Endothelial cell of umbilical vein (primary cell): ENCODE data around the gene TECPR2. TPM values are rescaled to one million over a fixed set of nuclear protein-coding genes. Genes with fewer than 3 reads are reported as not detected.

Experiments used
- BruUV-seq: library from RNA; stranded (reverse); fragments of 400-500 nt; replicated peaks from 2 replicates; lab custom pipeline; 2021; lab: Mats Ljungman, UMichigan
- CTCF ChIA-PET: fragments of 300-600, 350-600 bp; sonication (Branson Sonifier 250); formaldehyde crosslinking; loops from one replicate; lab custom pipeline; 2021; ENCODE audit warnings: antibody characterized with exemption, inconsistent platforms; lab: Charles Lee
- POLR2A ChIA-PET: fragments of 300-600, 350-600 bp; sonication (Branson Sonifier 250); formaldehyde crosslinking; loops from one replicate; lab custom pipeline; 2021; ENCODE audit warnings: antibody characterized with exemption, inconsistent platforms; lab: Charles Lee
- DNase-seq: peaks from one replicate; pipeline ENCODE4 v3.0.0-alpha.2; 2011; ENCODE audit warnings: low read depth, low spot score
- FAIRE-seq: peaks from 2 replicates; lab custom pipeline; 2011; peaks lifted over from hg19 to GRCh38; lab: Jason Lieb, UNC
- H2AFZ ChIP-seq: 2 replicates; pipeline ENCODE4 v1.6.0; 2012; ENCODE audit warnings: low read depth, low read length, control low read depth, inconsistent platforms
- H3K27ac ChIP-seq: 2 replicates; pipeline ENCODE4 v1.5.1; 2011; ENCODE audit warnings: low read depth, mild to moderate bottlenecking, control low read depth, low read length, moderate library complexity; ENCODE audit not compliant: insufficient read depth
- H3K27me3 ChIP-seq, 2 experiments: 2 replicates each; pipeline versions ENCODE4 v1.6.0 to v1.6.1; 2011; ENCODE audit warnings: low read length in 2 of 2, mixed read lengths in 1 of 2; ENCODE audit not compliant: control insufficient read depth in 2 of 2, insufficient read depth in 2 of 2
- H3K36me3 ChIP-seq, 2 experiments: 2 replicates in 1 of 2; 3 replicates in 1 of 2; pipeline ENCODE4 v1.5.1; 2011; ENCODE audit warnings: low read length in 2 of 2, mild to moderate bottlenecking in 1 of 2, moderate library complexity in 1 of 2; ENCODE audit not compliant: control insufficient read depth in 2 of 2, insufficient read depth in 2 of 2; ENCODE audit errors: extremely low read depth in 1 of 2
- H3K4me1 ChIP-seq: 3 replicates; pipeline ENCODE4 v1.5.1; 2011; ENCODE audit warnings: mild to moderate bottlenecking, low read length; ENCODE audit not compliant: control insufficient read depth, insufficient read depth; ENCODE audit errors: extremely low read depth
- H3K4me2 ChIP-seq: 2 replicates; pipeline ENCODE4 v1.6.1; 2011; ENCODE audit warnings: low read length, control low read depth, mixed read lengths; ENCODE audit not compliant: insufficient read depth
- H3K4me3 ChIP-seq, 3 experiments: fragments of 200-600 bp in 1 of 3; sonication (generic), shearing (Covaris generic) in 1 of 3; replicated peaks in 1 of 3; 2 replicates each; pipeline ENCODE4 v1.5.1; 2011 to 2016; ENCODE audit warnings: control low read depth in 3 of 3, low read length in 3 of 3, mild to moderate bottlenecking in 2 of 3, inconsistent platforms in 1 of 3, low read depth in 1 of 3, moderate library complexity in 1 of 3; ENCODE audit not compliant: insufficient read depth in 1 of 3
- H3K79me2 ChIP-seq: 2 replicates; pipeline ENCODE4 v1.6.0; 2012; ENCODE audit warnings: low read length, inconsistent platforms; ENCODE audit not compliant: control insufficient read depth, insufficient read depth
- H3K9ac ChIP-seq: replicated peaks from 2 replicates; pipeline ENCODE3; 2011; ENCODE audit warnings: low read length, control low read depth; ENCODE audit not compliant: insufficient read depth; ENCODE audit errors: extremely low read depth
- H3K9me1 ChIP-seq: replicated peaks from 3 replicates; pipeline ENCODE4 v1.6.0; 2011; ENCODE audit warnings: mild to moderate bottlenecking, low read length; ENCODE audit not compliant: control insufficient read depth, insufficient read depth; ENCODE audit errors: extremely low read depth
- H3K9me3 ChIP-seq: replicated peaks from 2 replicates; pipeline ENCODE4 v1.5.1; 2012; ENCODE audit warnings: low read length, inconsistent platforms; ENCODE audit not compliant: control insufficient read depth, insufficient read depth
- H4K20me1 ChIP-seq: replicated peaks from 2 replicates; pipeline ENCODE3; 2011; ENCODE audit warnings: mild to moderate bottlenecking, low read length; ENCODE audit not compliant: control insufficient read depth, insufficient read depth; ENCODE audit errors: extremely low read depth
- EZH2 ChIP-seq: IDR thresholded peaks from 2 replicates; pipeline ENCODE4 v1.6.1; 2012; ENCODE audit warnings: borderline replicate concordance, low read depth, mild to moderate bottlenecking, moderate library complexity, low read length, inconsistent platforms; ENCODE audit not compliant: severe bottlenecking
- FOS ChIP-seq: IDR thresholded peaks from 2 replicates; pipeline ENCODE4 v1.6.1; 2011; ENCODE audit warnings: mild to moderate bottlenecking, low read length, moderate library complexity, borderline replicate concordance; ENCODE audit not compliant: insufficient read depth
- GATA2 ChIP-seq: IDR thresholded peaks from 2 replicates; pipeline ENCODE4 v1.7.0; 2011; ENCODE audit warnings: low read depth, mild to moderate bottlenecking, moderate library complexity, mixed read lengths, low read length; ENCODE audit not compliant: insufficient read length, insufficient read depth
- JUN ChIP-seq: IDR thresholded peaks from 2 replicates; pipeline ENCODE4 v1.6.1; 2011; ENCODE audit warnings: borderline replicate concordance, low read depth; ENCODE audit not compliant: insufficient read length, insufficient read depth
- MYC ChIP-seq: IDR thresholded peaks from one replicate; pipeline ENCODE4 v1.6.1; 2011; ENCODE audit warnings: mild to moderate bottlenecking, low read depth, low read length
- POLR2A ChIP-seq: IDR thresholded peaks from 2 replicates; pipeline ENCODE4 v1.6.1; 2012; ENCODE audit warnings: low read depth, mild to moderate bottlenecking, control low read depth, low read length
- POLR2AphosphoS5 ChIP-seq: IDR thresholded peaks from 2 replicates; pipeline ENCODE4 v1.6.1; 2012; ENCODE audit warnings: low read depth, mild to moderate bottlenecking, control low read depth, low read length, moderate library complexity; ENCODE audit not compliant: insufficient read depth
- dilution Hi-C: fragments of 300-500 bp; cut with MboI; formaldehyde crosslinking; loops from one replicate; pipeline ENCODE4 v1.15.0; 2019; ENCODE audit warnings: low sequenced_read_pairs; ENCODE audit not compliant: extremely low pct_ligation_motif_present
- intact Hi-C: fragments of 100-400 bp; cut with micrococcal nuclease; formaldehyde crosslinking; loops from one replicate; pipeline ENCODE4 v1.10.0; 2022
- polyA plus RNA-seq, 4 experiments: library from polyadenylated mRNA; depleted of rRNA in 3 of 4; stranded (reverse) in 3 of 4; unstranded in 1 of 4; fragments of >200 nt; gene quantifications; 2 replicates each; pipeline versions ENCODE4 v1.2.1 to v1.2.3, GENCODE V29; 2011 to 2012; ENCODE audit warnings: missing spikeins in 1 of 4
- total RNA-seq: library from RNA; stranded (reverse); gene quantifications from 2 replicates; pipeline ENCODE4 v1.2.3, GENCODE V29; 2021
- TF ChIP-seq, protein P1 (sequence below), 2 donors: IDR thresholded peaks; 1 replicate in 1 of 2; 2 replicates in 1 of 2; pipeline ENCODE4 v1.5.1; 2011; ENCODE audit warnings: low read length in 2 of 2, mild to moderate bottlenecking in 2 of 2, moderate library complexity in 2 of 2, control low read depth in 1 of 2, inconsistent platforms in 1 of 2, low read depth in 1 of 2; ENCODE audit not compliant: insufficient read depth in 1 of 2; ENCODE audit errors: extremely low read depth in 1 of 2
- TF ChIP-seq, protein P2 (sequence below): IDR thresholded peaks from 2 replicates; pipeline ENCODE4 v1.6.1; 2011; ENCODE audit not compliant: insufficient read depth, insufficient read length

The TECPR2 gene
- total and polyA plus RNA-seq, 2 donors (not counting 3 experiments of a cell fraction or from before 2014, with no cell fraction given), result 8.9 to 21.5 TPM

DNA sequence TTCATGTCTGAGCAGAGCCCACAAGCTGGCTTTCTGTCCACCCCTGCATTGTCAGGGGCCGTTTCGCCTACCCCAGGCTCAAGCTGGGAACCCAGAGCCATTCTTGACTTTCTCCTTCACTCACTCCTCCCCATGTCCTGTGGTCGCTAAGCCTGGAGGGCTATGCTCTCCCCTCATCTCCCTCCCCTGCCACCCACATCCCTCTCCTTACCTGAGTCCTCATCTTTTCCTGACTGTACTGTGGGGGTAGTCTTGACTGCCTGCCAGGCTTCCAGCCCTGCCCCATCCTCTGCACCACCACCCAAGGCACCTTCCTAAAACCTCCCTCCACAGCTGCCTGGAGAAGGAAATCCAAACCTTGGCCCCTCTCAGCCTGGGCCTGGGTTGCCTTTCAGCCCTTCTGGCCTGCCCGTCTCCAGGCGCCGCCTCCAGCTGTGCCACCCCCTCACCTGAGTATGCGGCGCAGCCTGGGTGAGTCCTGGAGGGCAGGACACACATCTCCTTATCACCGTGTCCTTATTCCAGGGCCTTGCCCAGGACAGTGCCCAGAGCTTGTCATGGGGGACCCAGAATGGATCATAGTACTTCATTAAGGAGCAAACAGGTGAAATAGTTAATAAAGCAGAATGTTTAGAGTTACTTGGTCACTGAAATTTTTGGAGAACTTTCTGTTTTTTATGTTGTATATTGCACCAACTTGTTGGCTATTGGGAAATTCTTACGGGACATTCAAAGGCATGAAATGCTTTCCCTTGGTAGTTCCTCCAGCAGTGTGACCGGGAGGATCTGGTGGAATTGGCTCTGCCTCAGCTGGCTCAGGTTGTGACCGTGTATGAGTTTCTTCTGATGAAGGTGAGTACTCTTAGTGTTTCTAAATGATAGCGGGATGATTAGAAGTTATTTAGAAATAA is 28.7 kb upstream of the TECPR2 start:
- Histone ChIP-seq H3K9me1 (no peaks in the 10 kb centered on the region), H4K20me1 (no peaks in the 10 kb centered on the region), H2AFZ (no peak overlapping the region), H3K79me2 (no peaks in the 10 kb centered on the region), H3K9ac (no peak overlapping the region), H3K9me3 (no peaks in the 10 kb centered on the region), H3K36me3 (peaks cover 1 to 8% of the 10 kb centered on the region in 2 experiments), H3K4me1 (no peaks in the 10 kb centered on the region), H3K27me3 (no peaks in the 10 kb centered on the region), H3K4me2 (no peak overlapping the region), H3K27ac (no peak overlapping the region), H3K4me3 (no peak overlapping the region)
- BruUV-seq, result no TSS peak
- dilution Hi-C loops, result no loop called here
- intact Hi-C loops, result no loop called here
- POLR2A ChIA-PET, result no interaction called here
- no peak for DNase-seq
- TF ChIP-seq POLR2AphosphoS5 (no peak), EZH2 (no peak), MYC (no peak), GATA2 (no peak), JUN (no peak), FOS (no peak)
- CTCF ChIA-PET, result interaction anchor here (0.6 to 1.3 kb wide), 3 partner anchors 17 to 228 kb away, joined by 3 to 4 read pairs (median 3); no protein-coding TSS in a partner anchor
- FAIRE-seq, result no peak

DNA sequence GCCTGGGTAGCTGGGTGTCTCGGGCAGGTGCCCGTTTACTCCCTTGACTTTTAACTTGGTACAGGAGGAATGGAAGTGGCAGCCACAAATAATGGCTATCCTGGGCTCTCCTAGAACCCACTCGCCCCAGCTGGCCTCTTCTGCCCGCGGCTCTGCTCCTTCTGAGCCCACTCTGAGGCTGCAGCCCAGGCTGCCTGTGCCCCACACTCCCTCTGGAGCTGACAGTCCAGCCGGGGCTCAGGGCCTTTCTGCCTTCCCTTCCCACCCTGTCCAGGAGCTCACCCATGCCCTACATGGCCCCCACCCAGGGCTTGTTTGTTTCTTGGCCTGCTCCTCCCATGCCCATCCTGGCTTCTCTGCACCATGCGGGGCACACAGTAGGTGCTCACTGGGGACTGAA is 27.6 kb upstream of the TECPR2 start:
- Histone ChIP-seq H2AFZ (no peak overlapping the region), H3K9me3 (no peaks in the 10 kb centered on the region), H3K27ac (no peak overlapping the region), H3K36me3 (peaks cover 3 to 9% of the 10 kb centered on the region in 2 experiments), H3K79me2 (no peaks in the 10 kb centered on the region), H3K9ac (no peak overlapping the region), H3K4me1 (no peaks in the 10 kb centered on the region), H3K4me3 (no peak overlapping the region), H3K27me3 (no peaks in the 10 kb centered on the region), H3K9me1 (no peaks in the 10 kb centered on the region), H3K4me2 (no peak overlapping the region), H4K20me1 (no peaks in the 10 kb centered on the region)
- POLR2A ChIA-PET, result no interaction called here
- TF ChIP-seq FOS (no peak), GATA2 (no peak), JUN (no peak), POLR2AphosphoS5 (no peak), EZH2 (no peak), MYC (no peak), POLR2A (no peak)
- TF ChIP-seq, protein P1, sequence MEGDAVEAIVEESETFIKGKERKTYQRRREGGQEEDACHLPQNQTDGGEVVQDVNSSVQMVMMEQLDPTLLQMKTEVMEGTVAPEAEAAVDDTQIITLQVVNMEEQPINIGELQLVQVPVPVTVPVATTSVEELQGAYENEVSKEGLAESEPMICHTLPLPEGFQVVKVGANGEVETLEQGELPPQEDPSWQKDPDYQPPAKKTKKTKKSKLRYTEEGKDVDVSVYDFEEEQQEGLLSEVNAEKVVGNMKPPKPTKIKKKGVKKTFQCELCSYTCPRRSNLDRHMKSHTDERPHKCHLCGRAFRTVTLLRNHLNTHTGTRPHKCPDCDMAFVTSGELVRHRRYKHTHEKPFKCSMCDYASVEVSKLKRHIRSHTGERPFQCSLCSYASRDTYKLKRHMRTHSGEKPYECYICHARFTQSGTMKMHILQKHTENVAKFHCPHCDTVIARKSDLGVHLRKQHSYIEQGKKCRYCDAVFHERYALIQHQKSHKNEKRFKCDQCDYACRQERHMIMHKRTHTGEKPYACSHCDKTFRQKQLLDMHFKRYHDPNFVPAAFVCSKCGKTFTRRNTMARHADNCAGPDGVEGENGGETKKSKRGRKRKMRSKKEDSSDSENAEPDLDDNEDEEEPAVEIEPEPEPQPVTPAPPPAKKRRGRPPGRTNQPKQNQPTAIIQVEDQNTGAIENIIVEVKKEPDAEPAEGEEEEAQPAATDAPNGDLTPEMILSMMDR (IDR thresholded peaks at IDR 0.05; ENCODE audit: extremely low read depth in 1 of 2, insufficient read depth in 1 of 2, low read depth in 1 of 2, low read length in 2 of 2), result no peak
- TF ChIP-seq, protein P2, sequence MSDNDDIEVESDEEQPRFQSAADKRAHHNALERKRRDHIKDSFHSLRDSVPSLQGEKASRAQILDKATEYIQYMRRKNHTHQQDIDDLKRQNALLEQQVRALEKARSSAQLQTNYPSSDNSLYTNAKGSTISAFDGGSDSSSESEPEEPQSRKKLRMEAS, result no peak
- intact Hi-C loops (no loop called here), dilution Hi-C loops (no loop called here)
- FAIRE-seq (no peak), DNase-seq (no peak)
- CTCF ChIA-PET, result interaction anchor here (1.2 kb wide), 1 partner anchor 18 kb away, joined by 3 read pairs; no protein-coding TSS in a partner anchor
- no TSS peak for BruUV-seq
